ENCODE data around the gene TMEM150A.
"Not testable (repeated sequence)": the region's sequence is repeated elsewhere in the genome, so short reads cannot be mapped to it uniquely, and the experiment has no call there.

DNA sequence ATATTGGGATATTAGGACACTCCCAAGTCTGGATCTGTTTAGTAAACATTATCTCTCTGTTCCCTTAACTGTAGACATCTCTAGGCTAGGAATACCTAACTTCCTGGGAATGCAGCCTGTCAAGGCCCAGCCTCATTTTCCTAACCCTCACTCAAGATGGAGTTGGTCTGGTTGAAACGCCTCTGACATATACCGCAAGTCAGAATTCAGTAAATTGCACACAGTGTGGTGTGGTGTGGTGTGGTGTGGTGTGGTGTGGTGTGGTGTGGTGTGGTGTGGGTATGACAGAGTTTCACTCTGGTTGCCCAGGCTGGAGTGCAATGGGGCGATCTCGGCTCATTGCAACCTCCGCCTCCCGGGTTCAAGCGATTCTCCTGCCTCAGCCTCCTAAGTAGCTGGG, 12.3 kb upstream of the TMEM150A start:
- TF ChIP-seq, protein P1, sequence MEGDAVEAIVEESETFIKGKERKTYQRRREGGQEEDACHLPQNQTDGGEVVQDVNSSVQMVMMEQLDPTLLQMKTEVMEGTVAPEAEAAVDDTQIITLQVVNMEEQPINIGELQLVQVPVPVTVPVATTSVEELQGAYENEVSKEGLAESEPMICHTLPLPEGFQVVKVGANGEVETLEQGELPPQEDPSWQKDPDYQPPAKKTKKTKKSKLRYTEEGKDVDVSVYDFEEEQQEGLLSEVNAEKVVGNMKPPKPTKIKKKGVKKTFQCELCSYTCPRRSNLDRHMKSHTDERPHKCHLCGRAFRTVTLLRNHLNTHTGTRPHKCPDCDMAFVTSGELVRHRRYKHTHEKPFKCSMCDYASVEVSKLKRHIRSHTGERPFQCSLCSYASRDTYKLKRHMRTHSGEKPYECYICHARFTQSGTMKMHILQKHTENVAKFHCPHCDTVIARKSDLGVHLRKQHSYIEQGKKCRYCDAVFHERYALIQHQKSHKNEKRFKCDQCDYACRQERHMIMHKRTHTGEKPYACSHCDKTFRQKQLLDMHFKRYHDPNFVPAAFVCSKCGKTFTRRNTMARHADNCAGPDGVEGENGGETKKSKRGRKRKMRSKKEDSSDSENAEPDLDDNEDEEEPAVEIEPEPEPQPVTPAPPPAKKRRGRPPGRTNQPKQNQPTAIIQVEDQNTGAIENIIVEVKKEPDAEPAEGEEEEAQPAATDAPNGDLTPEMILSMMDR (IDR thresholded peaks at IDR 0.05), result not testable (repeated sequence)
- TF ChIP-seq POLR2A (IDR thresholded peaks at IDR 0.05), result not testable (repeated sequence)

Data from body of pancreas (tissue), 4 donors.